Body of pancreas (tissue), 4 donors: Measurements from ENCODE around the gene SLC66A1.

Experiments used
- POLR2A ChIP-seq, 3 donors: fragments of 450-650 bp; IDR thresholded peaks; one replicate each; pipeline ENCODE4 v1.6.1; 2016; ENCODE audit warnings: antibody characterized with exemption in 3 of 3, mild to moderate bottlenecking in 2 of 3
- TF ChIP-seq, protein P1 (sequence below), 7 experiments: fragments of 450-650 bp in 4 of 7; fragments of 200-600 bp in 3 of 7; sonication (generic) in 3 of 7; IDR thresholded peaks; one replicate each; pipeline ENCODE4 v1.5.1; 2016 to 2019; ENCODE audit warnings: antibody characterized with exemption in 7 of 7

DNA sequence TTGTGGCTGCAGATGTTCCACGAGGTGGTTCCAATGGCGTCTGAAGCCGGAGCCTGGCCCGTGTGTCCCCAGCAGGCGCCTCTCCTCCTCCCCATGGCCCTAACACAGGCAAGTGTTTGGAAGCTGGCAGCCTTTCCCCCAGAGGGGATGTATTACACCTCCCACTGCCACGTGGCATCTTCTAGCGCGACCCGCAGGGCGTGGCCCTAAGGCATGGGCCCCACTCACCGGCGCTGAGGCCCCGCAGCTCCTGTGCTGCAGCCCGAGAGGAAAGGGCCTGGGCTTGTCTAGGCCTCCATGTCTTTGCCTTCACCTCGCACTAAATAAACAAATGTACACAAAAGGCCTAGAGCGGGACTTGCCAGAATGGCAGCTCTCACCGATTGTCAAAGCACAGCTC, 37.9 kb downstream of the SLC66A1 start:
- TF ChIP-seq POLR2A (IDR thresholded peaks at IDR 0.05): no peak
- TF ChIP-seq, protein P1, sequence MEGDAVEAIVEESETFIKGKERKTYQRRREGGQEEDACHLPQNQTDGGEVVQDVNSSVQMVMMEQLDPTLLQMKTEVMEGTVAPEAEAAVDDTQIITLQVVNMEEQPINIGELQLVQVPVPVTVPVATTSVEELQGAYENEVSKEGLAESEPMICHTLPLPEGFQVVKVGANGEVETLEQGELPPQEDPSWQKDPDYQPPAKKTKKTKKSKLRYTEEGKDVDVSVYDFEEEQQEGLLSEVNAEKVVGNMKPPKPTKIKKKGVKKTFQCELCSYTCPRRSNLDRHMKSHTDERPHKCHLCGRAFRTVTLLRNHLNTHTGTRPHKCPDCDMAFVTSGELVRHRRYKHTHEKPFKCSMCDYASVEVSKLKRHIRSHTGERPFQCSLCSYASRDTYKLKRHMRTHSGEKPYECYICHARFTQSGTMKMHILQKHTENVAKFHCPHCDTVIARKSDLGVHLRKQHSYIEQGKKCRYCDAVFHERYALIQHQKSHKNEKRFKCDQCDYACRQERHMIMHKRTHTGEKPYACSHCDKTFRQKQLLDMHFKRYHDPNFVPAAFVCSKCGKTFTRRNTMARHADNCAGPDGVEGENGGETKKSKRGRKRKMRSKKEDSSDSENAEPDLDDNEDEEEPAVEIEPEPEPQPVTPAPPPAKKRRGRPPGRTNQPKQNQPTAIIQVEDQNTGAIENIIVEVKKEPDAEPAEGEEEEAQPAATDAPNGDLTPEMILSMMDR (IDR thresholded peaks at IDR 0.05): no peak
